Stimulated activated CD4-positive, alpha-beta T cell treated with anti-CD3 and anti-CD28 coated beads, Interleukin-1b, Interleukin-23, amount 100 ng/mL, for 24 hours (primary cell): ENCODE data around the gene HK2.
"Not testable (repeated sequence)": the region's sequence is repeated elsewhere in the genome, so short reads cannot be mapped to it uniquely, and the experiment has no call there.

Experiments
- DNase-seq, 4 experiments: peaks; one replicate each; pipeline ENCODE4 v3.0.0-alpha.2; 2020; ENCODE audit warnings: low read depth in 4 of 4, low spot score in 1 of 4

HK2 gene

GRCh38 chr2:74834792-74835755, 1.1 kb downstream of the HK2 start:
- peak; percentile 48 to 74 (median 68) for DNase-seq

GRCh38 chr2:74835831-74836674, 2.1 kb downstream of the HK2 start:
- DNase-seq = no peak

DNA sequence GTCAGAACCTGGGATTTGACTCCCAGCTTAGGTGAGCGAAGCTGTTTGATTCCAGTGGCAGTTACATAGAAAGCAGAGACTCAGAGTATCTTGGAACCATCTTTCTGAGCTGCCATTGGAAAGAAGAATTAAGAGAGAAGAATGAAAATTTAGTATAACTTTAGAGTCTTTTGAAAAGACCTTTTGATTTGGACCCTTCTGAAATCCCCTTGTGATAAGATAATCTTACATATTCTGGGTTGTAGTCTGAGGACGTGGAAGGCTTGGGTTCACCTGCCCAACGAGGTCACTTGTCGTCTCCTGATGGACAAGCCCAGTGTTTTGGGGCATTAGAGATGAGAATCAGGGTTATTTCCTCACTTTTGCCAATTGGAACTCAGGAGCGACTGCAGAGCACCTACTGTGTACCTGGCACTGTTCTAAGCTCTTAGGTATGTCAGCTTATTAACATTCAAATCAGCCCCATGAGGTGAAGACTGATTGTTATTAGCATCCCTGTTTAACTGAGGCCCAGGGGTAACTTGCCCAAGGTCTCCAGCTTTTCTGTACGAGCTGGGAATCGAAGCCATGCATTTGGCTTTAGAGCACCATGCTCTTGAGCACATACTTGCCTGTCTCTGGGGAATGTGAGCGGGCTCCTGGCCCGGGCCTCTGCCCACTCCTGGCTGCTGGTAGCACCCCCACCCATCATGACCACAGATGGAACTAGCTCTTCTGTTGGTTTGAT, 2.9 kb downstream of the HK2 start:
- no peak for DNase-seq

DNA sequence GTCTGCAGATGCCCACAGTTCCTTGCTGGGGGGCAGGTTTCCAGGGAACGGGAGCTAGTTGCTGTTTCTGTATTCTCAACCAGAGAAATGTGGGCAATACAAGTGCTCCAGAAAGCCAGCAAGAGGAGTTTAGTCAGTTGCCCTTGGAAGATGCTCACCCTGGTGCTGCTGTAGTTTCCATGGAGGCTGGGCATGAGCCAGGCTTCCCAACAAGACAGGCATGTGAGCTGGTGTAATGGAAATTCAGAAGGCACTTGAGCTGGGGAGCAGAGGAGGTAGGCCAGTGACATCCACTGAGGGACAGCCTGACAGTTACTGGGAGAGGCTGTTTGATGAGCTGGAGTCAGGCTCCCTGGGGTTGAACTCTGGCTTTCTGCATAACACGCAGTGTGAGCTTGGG, 7.7 kb downstream of the HK2 start:
- DNase-seq = no peak

DNA sequence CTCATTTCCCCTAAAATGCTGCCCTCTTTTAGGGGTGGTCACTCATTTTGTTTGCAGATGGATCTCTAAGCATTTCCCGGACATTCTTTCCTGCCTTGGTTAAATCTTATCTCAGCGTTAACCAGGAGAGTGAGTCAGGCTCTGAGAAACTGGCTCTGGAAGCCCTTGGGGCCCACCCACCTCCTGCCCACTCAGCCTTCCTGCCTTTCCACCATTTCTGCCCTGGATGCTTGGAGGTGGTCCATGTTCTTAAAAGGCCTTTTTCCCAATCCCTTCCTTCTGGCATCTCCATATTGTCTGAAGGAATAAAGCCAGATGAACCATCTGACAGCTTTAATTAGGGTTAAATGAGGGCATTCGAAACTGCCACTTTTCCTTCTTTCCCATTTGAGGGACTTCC, 9.5 kb downstream of the HK2 start:
- DNase-seq = no peak

- DNase-seq = no peak
Observed at GRCh38 chr2:74843899-74844298, 10.0 kb downstream of the HK2 start.

DNA sequence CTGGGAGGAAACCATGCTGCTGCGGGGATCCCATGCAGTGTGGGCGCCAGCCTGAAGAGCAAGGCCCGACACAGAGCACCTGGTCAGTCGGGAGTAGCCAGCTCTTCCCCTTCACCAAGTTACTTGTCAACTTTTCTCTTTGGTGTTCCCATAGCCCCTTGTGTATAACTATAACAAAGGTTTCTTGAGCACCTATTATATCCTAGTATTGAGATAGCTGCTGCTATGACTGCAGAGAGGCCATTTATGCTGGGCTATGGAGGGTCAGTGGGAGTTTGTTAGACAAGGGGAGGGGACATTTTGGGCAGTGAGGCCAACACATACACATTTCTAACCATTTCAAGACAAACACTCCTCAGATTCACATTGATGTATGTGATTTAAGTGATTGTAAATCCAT, 10.8 kb downstream of the HK2 start:
- no peak for DNase-seq

GRCh38 chr2:74845217-74845751, 11.4 kb downstream of the HK2 start:
- DNase-seq = peak in 1 of 4 experiments; percentile 13

DNA sequence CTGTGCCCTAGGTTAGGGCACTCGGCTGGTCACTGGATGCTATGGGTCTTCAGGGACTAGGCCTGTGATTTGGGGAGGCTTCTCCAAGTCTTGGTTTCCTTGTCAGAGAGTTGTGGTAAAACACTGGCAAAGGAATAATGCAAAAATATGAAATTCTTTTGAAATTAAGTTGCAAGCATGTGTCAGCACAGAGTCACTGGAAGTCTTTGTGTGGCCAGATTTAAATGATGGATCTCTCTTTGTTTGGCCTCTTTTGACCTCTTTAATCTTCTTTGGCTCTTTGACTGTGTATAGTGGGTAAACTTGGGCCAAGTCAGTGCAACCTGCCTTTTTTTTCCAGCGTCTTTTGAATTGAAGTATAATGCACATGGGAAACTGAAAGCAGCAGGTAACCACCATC, 12.1 kb downstream of the HK2 start:
- no peak for DNase-seq

- no peak for DNase-seq
Observed at GRCh38 chr2:74846481-74846880, 12.6 kb downstream of the HK2 start.

DNA sequence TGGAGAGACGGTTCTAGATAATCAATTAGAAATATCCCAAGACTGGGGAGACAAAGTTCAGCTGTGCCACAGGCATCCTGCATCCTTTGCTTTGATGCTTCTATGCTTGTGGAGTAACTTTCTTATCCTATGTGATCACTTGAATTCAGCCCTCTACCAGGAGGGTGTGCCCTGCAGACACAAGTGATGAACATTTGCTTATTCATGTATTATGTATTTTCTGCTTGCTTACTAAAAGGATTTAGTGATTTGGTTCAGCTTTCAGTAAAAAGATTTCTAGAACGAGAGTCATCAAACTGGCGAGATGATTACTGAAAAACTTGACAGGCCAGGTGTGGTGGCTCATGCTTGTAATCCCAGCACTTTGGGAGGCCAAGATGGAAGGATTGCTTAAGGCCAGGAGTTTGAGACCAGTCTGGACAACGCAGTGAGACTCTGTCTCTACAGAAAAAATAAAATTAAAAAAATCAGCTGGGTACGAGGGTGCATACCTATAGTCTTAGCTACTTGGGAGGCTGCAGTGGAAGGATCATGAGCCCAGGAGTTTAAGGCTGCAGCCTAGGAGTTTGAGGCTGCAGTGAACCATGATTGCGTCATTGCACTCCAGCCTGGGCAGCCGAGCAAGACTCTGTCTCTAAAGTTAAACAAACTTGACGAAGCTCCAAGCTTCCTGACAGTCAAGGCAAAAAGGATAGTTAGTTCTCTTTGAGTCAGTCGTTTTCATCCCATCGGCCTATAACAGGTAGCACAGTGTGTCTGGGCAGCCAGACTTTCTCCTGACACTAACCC, 13.3 kb downstream of the HK2 start:
- no peak for DNase-seq

GRCh38 chr2:74849228-74849892, 15.4 kb downstream of the HK2 start:
- DNase-seq = no peak

GRCh38 chr2:74850496-74851190, 16.7 kb downstream of the HK2 start:
- DNase-seq = no peak

DNA sequence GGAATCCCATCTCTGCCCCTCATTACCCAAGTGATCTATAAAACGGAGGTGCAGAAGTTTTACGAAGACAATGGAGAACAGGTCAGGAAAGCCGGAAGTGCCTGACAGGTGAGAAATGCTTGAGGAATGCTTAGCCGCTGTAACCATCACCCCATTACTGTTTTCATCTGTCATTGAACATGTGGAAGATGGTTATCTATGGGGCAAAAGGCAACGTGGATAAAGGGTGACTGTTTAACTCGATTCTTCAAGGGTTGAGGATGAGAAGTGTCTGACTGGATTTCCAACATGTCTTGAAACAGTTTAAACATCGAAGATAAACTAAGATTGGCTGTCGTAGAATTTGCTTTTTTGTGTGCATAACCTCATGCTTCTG, 17.3 kb downstream of the HK2 start:
- DNase-seq = no peak

- DNase-seq = not testable (repeated sequence)
Observed at GRCh38 chr2:74853360-74853759, 19.4 kb downstream of the HK2 start.

DNA sequence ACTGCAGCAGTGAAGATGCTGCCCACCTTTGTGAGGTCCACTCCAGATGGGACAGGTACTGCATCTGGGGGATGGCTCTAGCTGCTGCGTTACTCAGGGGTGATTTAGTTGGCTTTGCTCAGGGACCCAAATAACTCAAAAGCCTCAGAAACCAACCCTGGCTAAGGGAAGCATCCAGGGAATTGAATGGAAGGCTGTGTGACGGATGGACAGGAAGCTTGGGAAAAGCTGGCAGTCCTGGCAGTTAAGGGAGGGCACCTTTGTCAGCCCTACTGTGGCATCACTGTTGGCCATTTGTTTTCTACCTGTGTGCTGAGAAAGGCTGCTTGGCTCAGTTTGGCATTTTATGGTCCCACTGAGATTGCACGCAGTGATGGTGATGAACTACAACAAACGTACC, 20.5 kb downstream of the HK2 start:
- DNase-seq = no peak

DNA sequence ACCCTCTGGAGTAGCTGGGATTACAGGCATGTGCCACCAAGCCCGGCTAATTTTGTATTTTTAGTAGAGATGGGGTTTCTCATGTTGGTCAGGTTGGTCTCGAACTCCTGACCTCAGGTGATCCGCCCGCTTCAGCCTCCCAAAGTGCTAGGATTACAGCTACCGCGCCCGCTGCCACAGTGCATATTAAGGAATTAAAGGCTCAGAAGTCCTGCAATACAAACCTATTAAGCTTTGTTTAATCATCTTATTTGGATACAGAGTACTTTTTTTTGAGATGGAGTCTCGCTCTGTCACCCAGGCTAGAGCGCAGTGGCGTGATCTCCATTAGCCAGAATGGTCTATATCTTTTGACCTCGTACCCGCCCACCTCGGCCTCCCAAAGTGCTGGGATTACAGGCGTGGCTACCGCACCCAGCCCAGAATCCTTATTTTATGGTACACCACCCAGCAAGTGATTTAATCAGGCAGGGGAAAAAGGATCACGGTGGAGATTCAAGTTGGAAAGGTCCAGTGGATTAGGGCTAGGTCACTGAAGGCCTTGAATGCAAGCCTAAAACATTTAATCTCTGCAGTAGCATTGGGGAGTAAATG, 21.3 kb downstream of the HK2 start:
- not testable (repeated sequence) for DNase-seq

DNA sequence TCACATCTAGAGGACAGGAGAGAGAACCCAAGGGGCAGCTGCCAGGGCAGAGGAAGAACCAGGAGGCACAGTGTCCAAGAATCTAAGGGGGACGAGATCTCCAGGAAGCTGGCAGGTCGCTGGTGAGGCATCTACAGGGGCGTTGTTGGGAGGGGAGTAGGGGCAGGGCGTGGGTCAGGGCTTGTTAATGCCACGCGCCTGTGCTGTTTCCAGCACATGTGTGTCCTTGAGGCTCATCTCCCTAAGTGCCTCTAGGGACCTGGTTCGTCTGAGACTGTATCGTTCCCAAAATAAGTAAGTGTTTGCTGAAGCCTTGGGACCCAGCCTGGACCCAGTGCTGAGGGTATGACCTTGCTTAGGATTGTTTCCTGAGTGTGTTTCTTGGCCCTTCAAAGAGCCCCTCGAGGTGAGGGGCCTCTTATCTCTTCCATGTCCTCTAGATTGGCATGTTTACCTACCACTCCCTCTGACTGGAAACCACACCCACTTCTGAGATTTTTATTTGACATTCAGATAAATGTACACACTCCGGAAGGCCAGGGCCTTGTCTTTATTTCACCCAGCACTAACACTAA, 22.2 kb downstream of the HK2 start:
- no peak for DNase-seq
